ENCODE results near the gene ADAM22.

ADAM22 gene

DNA sequence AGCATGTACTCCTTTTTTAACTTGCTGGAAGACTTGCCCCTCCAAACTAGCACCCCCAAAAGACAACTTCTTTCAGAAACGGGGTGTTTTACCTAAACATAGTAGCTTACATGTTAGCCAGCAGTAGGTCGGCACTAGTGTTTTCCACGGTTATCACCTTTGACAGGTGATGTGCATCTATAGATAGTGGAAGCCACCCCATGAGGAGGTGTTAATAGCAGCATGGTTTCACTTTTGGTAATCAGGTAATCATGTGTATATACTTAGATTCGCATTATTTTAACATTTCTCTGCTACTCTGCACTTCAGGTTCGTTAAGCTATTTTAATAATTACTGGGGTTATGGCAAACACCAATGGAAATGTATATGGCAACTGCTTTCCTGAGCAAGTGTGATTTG, 268.2 kb downstream of the ADAM22 start:
- no peak for DNase-seq
- Histone ChIP-seq H3K4me1 (no peaks in the 10 kb centered on the region), H3K36me3 (peaks cover 15% of the 10 kb centered on the region), H3K9me3 (no peaks in the 10 kb centered on the region), H3K4me3 (ENCODE audit: low read depth, low read length) (no peak overlapping the region), H3K27me3 (no peaks in the 10 kb centered on the region)
- TF ChIP-seq, protein P1, sequence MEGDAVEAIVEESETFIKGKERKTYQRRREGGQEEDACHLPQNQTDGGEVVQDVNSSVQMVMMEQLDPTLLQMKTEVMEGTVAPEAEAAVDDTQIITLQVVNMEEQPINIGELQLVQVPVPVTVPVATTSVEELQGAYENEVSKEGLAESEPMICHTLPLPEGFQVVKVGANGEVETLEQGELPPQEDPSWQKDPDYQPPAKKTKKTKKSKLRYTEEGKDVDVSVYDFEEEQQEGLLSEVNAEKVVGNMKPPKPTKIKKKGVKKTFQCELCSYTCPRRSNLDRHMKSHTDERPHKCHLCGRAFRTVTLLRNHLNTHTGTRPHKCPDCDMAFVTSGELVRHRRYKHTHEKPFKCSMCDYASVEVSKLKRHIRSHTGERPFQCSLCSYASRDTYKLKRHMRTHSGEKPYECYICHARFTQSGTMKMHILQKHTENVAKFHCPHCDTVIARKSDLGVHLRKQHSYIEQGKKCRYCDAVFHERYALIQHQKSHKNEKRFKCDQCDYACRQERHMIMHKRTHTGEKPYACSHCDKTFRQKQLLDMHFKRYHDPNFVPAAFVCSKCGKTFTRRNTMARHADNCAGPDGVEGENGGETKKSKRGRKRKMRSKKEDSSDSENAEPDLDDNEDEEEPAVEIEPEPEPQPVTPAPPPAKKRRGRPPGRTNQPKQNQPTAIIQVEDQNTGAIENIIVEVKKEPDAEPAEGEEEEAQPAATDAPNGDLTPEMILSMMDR (IDR thresholded peaks at IDR 0.05; ENCODE audit: low read depth, low read length), result no peak

DNA sequence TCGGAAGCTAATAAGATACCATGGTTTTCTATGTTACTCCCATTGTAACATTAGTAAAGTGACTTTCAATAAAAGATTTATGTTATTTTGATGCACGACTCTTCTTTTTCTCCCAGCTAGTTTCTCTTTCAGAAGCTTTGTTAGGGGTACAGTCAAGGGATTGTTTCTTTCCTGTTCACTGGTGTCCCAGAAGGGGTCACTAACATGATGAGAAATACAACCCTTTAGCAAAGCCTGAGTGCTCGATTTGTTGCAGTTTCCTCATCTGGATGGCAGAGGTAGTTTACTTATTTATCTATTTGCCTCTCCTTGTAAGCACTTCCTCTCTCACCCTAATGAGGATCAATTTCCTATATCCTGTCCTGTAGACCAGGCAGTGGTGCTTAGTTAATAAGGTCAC, 268.7 kb downstream of the ADAM22 start:
- H3K4me1 ChIP-seq, result no peaks in the 10 kb centered on the region
- no peaks in the 10 kb centered on the region for H3K9me3 ChIP-seq
- no peak for DNase-seq
- H3K36me3 ChIP-seq, result peaks cover 19% of the 10 kb centered on the region
- TF ChIP-seq, protein P1 (IDR thresholded peaks at IDR 0.05; ENCODE audit: low read depth, low read length), result no peak
- no peak overlapping the region for H3K4me3 ChIP-seq (ENCODE audit: low read depth, low read length)
- H3K27me3 ChIP-seq, result no peaks in the 10 kb centered on the region

DNA sequence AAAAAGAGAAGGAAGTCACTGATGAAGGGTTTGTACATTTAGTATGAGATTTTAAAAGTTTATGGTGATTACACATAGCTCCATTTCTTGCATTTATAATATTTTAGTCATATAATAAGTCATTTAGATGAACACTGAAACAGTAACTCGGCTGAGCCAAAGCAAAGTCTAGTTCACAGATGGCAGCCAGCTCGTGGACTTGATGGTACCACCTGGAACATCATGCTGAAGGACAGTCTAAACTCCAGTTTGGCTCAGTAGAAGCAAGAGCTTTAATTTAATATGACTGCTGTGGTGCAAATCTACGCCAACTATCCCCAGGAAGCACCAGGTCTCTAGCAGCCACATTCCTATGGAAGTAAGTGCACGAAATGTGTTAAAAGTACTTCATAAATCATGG, 269.4 kb downstream of the ADAM22 start:
- H3K4me1 ChIP-seq, result no peaks in the 10 kb centered on the region

DNA sequence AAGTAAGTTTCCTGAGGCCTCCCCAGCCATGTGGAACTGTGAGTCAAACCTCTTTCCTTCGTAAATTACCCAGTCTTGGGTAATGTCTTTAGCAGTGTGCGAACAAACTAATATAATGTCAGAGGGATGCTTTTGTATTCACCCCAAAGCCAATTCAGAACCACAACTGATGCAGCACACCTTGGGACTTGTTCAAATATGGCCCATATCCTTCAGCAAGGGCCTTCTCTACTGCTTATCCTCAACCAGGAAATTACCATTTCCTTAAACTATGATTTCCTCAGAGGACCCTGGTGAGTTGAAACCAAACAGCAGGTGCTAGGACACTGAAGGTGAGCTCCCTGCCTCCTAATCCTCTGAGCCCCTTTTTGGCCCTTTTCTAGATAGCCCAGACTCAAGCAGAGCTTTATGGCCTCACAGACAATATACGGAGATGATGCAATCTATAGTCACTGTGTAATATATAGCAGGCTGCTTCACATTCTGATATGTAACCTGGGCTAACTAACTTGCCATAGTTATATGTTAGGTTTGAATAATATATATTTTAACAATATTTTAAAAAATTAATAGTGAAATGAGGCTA, 270.6 kb downstream of the ADAM22 start:
- no peaks in the 10 kb centered on the region for H3K4me1 ChIP-seq
- H3K9me3 ChIP-seq, result no peaks in the 10 kb centered on the region
- TF ChIP-seq, protein P1 (IDR thresholded peaks at IDR 0.05; ENCODE audit: low read depth, low read length), result no peak
- no peaks in the 10 kb centered on the region for H3K27me3 ChIP-seq
- no peak for DNase-seq
- no peak overlapping the region for H3K4me3 ChIP-seq (ENCODE audit: low read depth, low read length)
- H3K36me3 ChIP-seq, result peaks cover 31% of the 10 kb centered on the region

More for the DNA sequence above, 269.4 kb downstream of the ADAM22 start:
- TF ChIP-seq, protein P1 (IDR thresholded peaks at IDR 0.05; ENCODE audit: low read depth, low read length), result no peak
- DNase-seq, result no peak
- Histone ChIP-seq H3K27me3 (no peaks in the 10 kb centered on the region), H3K9me3 (no peaks in the 10 kb centered on the region), H3K36me3 (peaks cover 25% of the 10 kb centered on the region), H3K4me3 (ENCODE audit: low read depth, low read length) (no peak overlapping the region)

DNA sequence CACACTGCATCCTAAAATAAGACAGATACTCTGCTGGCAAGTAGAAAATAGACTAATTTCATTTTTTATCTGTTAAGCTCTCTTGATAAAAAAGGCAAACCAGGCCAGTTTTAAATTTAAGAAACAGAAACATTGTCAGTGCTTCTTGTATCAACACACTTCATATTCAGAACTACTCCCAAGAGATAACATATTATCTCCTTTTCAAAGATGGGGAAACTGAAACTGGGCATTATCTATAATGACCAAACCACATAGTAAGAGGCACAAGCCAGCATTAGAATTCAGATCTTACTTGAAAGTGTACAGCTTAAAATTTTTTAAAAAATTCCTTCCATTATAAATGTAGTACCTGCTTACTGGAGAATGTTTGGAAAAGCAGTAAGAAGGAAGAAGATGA, 271.1 kb downstream of the ADAM22 start:
- H3K9me3 ChIP-seq, result no peaks in the 10 kb centered on the region
- TF ChIP-seq, protein P1 (IDR thresholded peaks at IDR 0.05; ENCODE audit: low read depth, low read length), result no peak
- H3K36me3 ChIP-seq, result peaks cover 34% of the 10 kb centered on the region
- no peaks in the 10 kb centered on the region for H3K27me3 ChIP-seq
- DNase-seq, result no peak
- H3K4me3 ChIP-seq (ENCODE audit: low read depth, low read length), result no peak overlapping the region
- H3K4me1 ChIP-seq, result no peaks in the 10 kb centered on the region

DNA sequence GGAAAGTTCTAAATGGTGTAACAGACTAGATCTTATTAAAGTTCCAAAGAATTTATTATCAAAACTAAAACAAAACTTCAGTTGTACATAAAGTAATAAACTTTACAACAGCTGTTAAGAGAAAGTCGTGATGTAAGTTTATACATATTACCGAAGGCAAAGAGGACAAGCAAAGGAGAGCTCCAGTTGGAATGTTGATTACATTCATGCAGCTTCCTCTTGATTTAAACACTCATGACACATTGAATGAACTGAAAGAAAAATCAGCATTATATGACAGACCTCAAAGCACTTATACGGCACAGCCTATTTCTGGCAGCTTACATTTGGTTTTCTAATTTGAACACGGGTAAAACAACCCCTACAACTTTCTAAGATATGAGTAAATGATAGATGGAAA, 272.2 kb downstream of the ADAM22 start:
- no peak for DNase-seq
- Histone ChIP-seq H3K4me3 (ENCODE audit: low read depth, low read length) (no peak overlapping the region), H3K27me3 (no peaks in the 10 kb centered on the region), H3K9me3 (no peaks in the 10 kb centered on the region), H3K4me1 (no peaks in the 10 kb centered on the region), H3K36me3 (peaks cover 34% of the 10 kb centered on the region)
- TF ChIP-seq, protein P1 (IDR thresholded peaks at IDR 0.05; ENCODE audit: low read depth, low read length), result no peak

Data from BE2C (cell line).